ENCODE data around the gene IL15RA. TPM values are rescaled to one million over a fixed set of nuclear protein-coding genes. Genes with fewer than 3 reads are reported as not detected.
A peak's percentile ranks its signal among the peaks of the same experiment; 100 is the strongest.

The IL15RA gene
- total RNA-seq, 1 experiment from 2014 or later, result 2.0 TPM

- H3K36me3 ChIP-seq (replicated peaks; ENCODE audit: control insufficient read depth, insufficient read depth, low read length), result no peaks in the 10 kb centered on the region
- H3K27me3 ChIP-seq (ENCODE audit: control insufficient read depth, insufficient read depth, low read length), result no peaks in the 10 kb centered on the region
- no peak for DNase-seq
- H3K4me3 ChIP-seq (ENCODE audit: insufficient read depth, low read depth, low read length), result no peak overlapping the region
Observed at GRCh38 chr10:5991708-5992107, 14.4 kb upstream of the IL15RA start.

- no peak for DNase-seq
- Histone ChIP-seq H3K27me3 (ENCODE audit: control insufficient read depth, insufficient read depth, low read length) (no peaks in the 10 kb centered on the region), H3K36me3 (replicated peaks; ENCODE audit: control insufficient read depth, insufficient read depth, low read length) (no peaks in the 10 kb centered on the region), H3K4me3 (ENCODE audit: insufficient read depth, low read depth, low read length) (no peak overlapping the region)
Observed at GRCh38 chr10:5989756-5990155, 12.4 kb upstream of the IL15RA start.

GRCh38 chr10:5988336-5988920 lies 11.1 kb upstream of the IL15RA start:
- H3K27me3 ChIP-seq (ENCODE audit: control insufficient read depth, insufficient read depth, low read length), result no peaks in the 10 kb centered on the region
- H3K4me3 ChIP-seq (ENCODE audit: insufficient read depth, low read depth, low read length), result no peak overlapping the region
- no peaks in the 10 kb centered on the region for H3K36me3 ChIP-seq (replicated peaks; ENCODE audit: control insufficient read depth, insufficient read depth, low read length)
- DNase-seq, result no peak

- Histone ChIP-seq H3K4me3 (ENCODE audit: insufficient read depth, low read depth, low read length) (no peak overlapping the region), H3K36me3 (replicated peaks; ENCODE audit: control insufficient read depth, insufficient read depth, low read length) (no peaks in the 10 kb centered on the region), H3K27me3 (ENCODE audit: control insufficient read depth, insufficient read depth, low read length) (no peaks in the 10 kb centered on the region)
- no peak for DNase-seq
Observed at GRCh38 chr10:5987747-5988146, 10.4 kb upstream of the IL15RA start.

GRCh38 chr10:5985029-5985428 lies 7.7 kb upstream of the IL15RA start:
- no peak overlapping the region for H3K4me3 ChIP-seq (ENCODE audit: insufficient read depth, low read depth, low read length)
- DNase-seq, result no peak
- H3K27me3 ChIP-seq (ENCODE audit: control insufficient read depth, insufficient read depth, low read length), result no peaks in the 10 kb centered on the region
- no peaks in the 10 kb centered on the region for H3K36me3 ChIP-seq (replicated peaks; ENCODE audit: control insufficient read depth, insufficient read depth, low read length)

GRCh38 chr10:5983774-5984173 lies 6.4 kb upstream of the IL15RA start:
- peaks cover 4% of the 10 kb centered on the region for H3K27me3 ChIP-seq (ENCODE audit: control insufficient read depth, insufficient read depth, low read length)
- H3K4me3 ChIP-seq (ENCODE audit: insufficient read depth, low read depth, low read length), result no peak overlapping the region
- H3K36me3 ChIP-seq (replicated peaks; ENCODE audit: control insufficient read depth, insufficient read depth, low read length), result no peaks in the 10 kb centered on the region
- DNase-seq, result no peak

GRCh38 chr10:5981529-5981928 lies 4.2 kb upstream of the IL15RA start:
- no peak for DNase-seq
- H3K27me3 ChIP-seq (ENCODE audit: control insufficient read depth, insufficient read depth, low read length), result peaks cover 24% of the 10 kb centered on the region
- no peaks in the 10 kb centered on the region for H3K36me3 ChIP-seq (replicated peaks; ENCODE audit: control insufficient read depth, insufficient read depth, low read length)
- H3K4me3 ChIP-seq (ENCODE audit: insufficient read depth, low read depth, low read length), result no peak overlapping the region

GRCh38 chr10:5978230-5978489 lies 817 bp upstream of the IL15RA start:
- Histone ChIP-seq H3K27me3 (ENCODE audit: control insufficient read depth, insufficient read depth, low read length) (peaks cover 32% of the 10 kb centered on the region), H3K4me3 (ENCODE audit: insufficient read depth, low read depth, low read length) (peak overlapping the region; percentile 77)

GRCh38 chr10:5976512-5977470 lies 552 bp downstream of the IL15RA start:
- H3K27me3 ChIP-seq (ENCODE audit: control insufficient read depth, insufficient read depth, low read length), result peaks cover 32% of the 10 kb centered on the region
- peak; percentile 80 for DNase-seq
- no peaks in the 10 kb centered on the region for H3K36me3 ChIP-seq (replicated peaks; ENCODE audit: control insufficient read depth, insufficient read depth, low read length)
- peak overlapping the region; percentile 77 for H3K4me3 ChIP-seq (ENCODE audit: insufficient read depth, low read depth, low read length)

More at GRCh38 chr10:5978230-5978489, 817 bp upstream of the IL15RA start:
- no peak for DNase-seq
- no peaks in the 10 kb centered on the region for H3K36me3 ChIP-seq (replicated peaks; ENCODE audit: control insufficient read depth, insufficient read depth, low read length)

GRCh38 chr10:5975641-5976473 lies 1.5 kb downstream of the IL15RA start:
- no peak for DNase-seq
- H3K27me3 ChIP-seq (ENCODE audit: control insufficient read depth, insufficient read depth, low read length), result peaks cover 32% of the 10 kb centered on the region
- no peaks in the 10 kb centered on the region for H3K36me3 ChIP-seq (replicated peaks; ENCODE audit: control insufficient read depth, insufficient read depth, low read length)
- no peak overlapping the region; the same call in 1 of the 2 replicates for H3K4me3 ChIP-seq (ENCODE audit: insufficient read depth, low read depth, low read length)

- H3K36me3 ChIP-seq (replicated peaks; ENCODE audit: control insufficient read depth, insufficient read depth, low read length), result no peaks in the 10 kb centered on the region
- peaks cover 23% of the 10 kb centered on the region for H3K27me3 ChIP-seq (ENCODE audit: control insufficient read depth, insufficient read depth, low read length)
- DNase-seq, result no peak
- H3K4me3 ChIP-seq (ENCODE audit: insufficient read depth, low read depth, low read length), result no peak overlapping the region
Observed at GRCh38 chr10:5973069-5973468, 4.3 kb downstream of the IL15RA start.

- no peak overlapping the region for H3K4me3 ChIP-seq (ENCODE audit: insufficient read depth, low read depth, low read length)
- H3K36me3 ChIP-seq (replicated peaks; ENCODE audit: control insufficient read depth, insufficient read depth, low read length), result no peaks in the 10 kb centered on the region
- H3K27me3 ChIP-seq (ENCODE audit: control insufficient read depth, insufficient read depth, low read length), result peaks cover 12% of the 10 kb centered on the region
- DNase-seq, result no peak
Observed at GRCh38 chr10:5971886-5972285, 5.5 kb downstream of the IL15RA start.

- no peak overlapping the region for H3K4me3 ChIP-seq (ENCODE audit: insufficient read depth, low read depth, low read length)
- H3K36me3 ChIP-seq (replicated peaks; ENCODE audit: control insufficient read depth, insufficient read depth, low read length), result no peaks in the 10 kb centered on the region
- DNase-seq, result no peak
- H3K27me3 ChIP-seq (ENCODE audit: control insufficient read depth, insufficient read depth, low read length), result peaks cover 7% of the 10 kb centered on the region
Observed at GRCh38 chr10:5971315-5971832, 6.0 kb downstream of the IL15RA start.

GRCh38 chr10:5970527-5970926 lies 6.8 kb downstream of the IL15RA start:
- DNase-seq, result no peak

More at GRCh38 chr10:5970527-5970926, 6.8 kb downstream of the IL15RA start:
- Histone ChIP-seq H3K36me3 (replicated peaks; ENCODE audit: control insufficient read depth, insufficient read depth, low read length) (no peaks in the 10 kb centered on the region), H3K27me3 (ENCODE audit: control insufficient read depth, insufficient read depth, low read length) (no peaks in the 10 kb centered on the region), H3K4me3 (ENCODE audit: insufficient read depth, low read depth, low read length) (no peak overlapping the region)

All from H7 (cell line).